ENCODE data around the gene MRPL40.

- TF ChIP-seq BHLHE40 (IDR thresholded peaks at IDR 0.05; ENCODE audit: borderline replicate concordance): no peak
- no peak for TF ChIP-seq SP1 (IDR thresholded peaks at IDR 0.05)
- TF ChIP-seq HDGF (IDR thresholded peaks at IDR 0.05; ENCODE audit: borderline replicate concordance): no peak
Measured at GRCh38 chr22:19478045-19478900, 45.9 kb downstream of the MRPL40 start.

Measured in HEK293T (cell line).